Measurements from ENCODE around the gene KCNMA1.

- TF ChIP-seq CTCF (IDR thresholded peaks at IDR 0.05 in 4 of 5, conservative IDR thresholded peaks at IDR 0.05 in 1 of 5) = no peak
- no peak for TF ChIP-seq POLR2A (IDR thresholded peaks at IDR 0.05)
Measured at GRCh38 chr10:76921383-76922010, 716.1 kb downstream of the KCNMA1 start.
